CD4-positive, alpha-beta T cell treated with Interleukin-4 for 4 hours (primary cell): ENCODE data around the gene HLF.
"Not testable (repeated sequence)": the region's sequence is repeated elsewhere in the genome, so short reads cannot be mapped to it uniquely, and the experiment has no call there.

Experiments used
- DNase-seq: peaks from one replicate; pipeline ENCODE4 v3.0.0-alpha.2; 2020

The HLF gene

GRCh38 chr17:55312852-55313251 is 48.1 kb downstream of the HLF start:
- no peak for DNase-seq

DNA sequence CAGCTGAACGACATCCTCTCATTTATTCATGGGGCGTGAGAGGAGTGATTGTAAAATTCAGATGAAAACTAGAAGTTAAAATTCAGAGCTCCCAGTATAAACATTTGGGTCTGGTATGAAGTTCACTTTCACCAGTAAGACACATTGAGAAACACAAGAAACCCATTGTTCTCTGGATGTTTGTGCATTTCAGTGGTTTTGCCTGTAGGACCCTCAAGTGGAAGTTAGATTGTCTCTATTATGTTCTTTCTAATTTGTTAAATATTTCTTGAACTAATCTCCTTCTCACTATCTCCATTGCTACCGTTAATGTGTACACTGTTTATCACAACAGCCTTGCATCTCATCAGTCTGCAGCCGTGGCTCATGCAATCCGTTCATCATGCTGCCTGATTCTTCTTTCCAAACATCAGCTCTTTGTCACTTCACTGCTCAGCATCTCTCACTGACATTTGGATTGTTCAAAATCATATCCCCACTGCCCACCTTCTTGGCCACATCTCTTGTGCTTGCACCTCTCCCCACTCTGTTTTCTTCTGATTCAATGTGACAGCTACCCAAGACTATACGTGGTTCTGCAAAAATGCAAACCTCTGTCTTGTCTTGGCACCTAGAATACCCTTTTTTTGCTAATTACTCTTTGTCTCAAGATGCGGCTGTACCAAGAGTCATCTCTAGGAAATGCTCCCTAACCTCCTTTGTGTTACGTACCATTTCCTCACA is 49.5 kb downstream of the HLF start:
- no peak for DNase-seq

GRCh38 chr17:55314784-55315491 is 50.2 kb downstream of the HLF start:
- DNase-seq: no peak

DNA sequence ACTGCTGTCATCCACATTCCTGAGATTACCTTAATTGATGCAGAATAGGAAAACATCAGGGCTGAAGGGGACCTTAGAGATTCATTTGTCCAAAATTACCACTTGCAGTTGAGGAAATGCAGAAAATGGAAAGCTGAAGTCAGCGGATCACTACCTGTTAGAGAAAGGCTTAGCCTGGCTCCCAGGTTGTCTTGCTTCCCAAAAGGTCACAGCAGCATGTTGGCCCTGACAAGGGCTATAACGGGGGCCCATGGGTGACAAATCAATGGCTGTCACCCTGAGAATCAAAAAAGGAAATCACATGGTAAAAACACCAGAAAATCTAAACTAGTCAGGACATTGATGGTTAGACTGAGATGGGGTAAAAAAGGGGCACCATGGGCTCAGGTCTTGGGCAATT is 51.7 kb downstream of the HLF start:
- no peak for DNase-seq

DNA sequence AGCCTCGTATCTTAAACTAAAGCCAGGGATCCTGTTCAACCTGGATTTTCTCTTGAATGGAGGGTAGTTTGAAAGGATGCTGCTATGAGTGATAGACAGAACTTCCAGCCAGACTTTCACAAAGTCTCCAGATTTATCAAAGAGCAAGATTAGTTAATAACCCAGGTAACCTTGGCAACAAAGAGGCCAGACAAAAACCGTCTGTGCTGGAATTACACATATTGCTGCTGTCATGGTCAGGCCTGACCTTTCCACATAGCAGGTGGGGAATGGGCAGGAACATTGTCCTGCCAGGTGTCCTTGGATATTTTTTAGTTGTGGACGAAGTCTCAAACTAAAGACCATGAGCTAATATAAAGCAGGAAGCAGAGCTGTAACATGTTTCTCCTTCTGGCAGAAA is 52.5 kb downstream of the HLF start:
- DNase-seq: no peak

GRCh38 chr17:55318081-55318480 is 53.3 kb downstream of the HLF start:
- DNase-seq: no peak

- DNase-seq: no peak
Measured at GRCh38 chr17:55318715-55319487, 54.1 kb downstream of the HLF start.

DNA sequence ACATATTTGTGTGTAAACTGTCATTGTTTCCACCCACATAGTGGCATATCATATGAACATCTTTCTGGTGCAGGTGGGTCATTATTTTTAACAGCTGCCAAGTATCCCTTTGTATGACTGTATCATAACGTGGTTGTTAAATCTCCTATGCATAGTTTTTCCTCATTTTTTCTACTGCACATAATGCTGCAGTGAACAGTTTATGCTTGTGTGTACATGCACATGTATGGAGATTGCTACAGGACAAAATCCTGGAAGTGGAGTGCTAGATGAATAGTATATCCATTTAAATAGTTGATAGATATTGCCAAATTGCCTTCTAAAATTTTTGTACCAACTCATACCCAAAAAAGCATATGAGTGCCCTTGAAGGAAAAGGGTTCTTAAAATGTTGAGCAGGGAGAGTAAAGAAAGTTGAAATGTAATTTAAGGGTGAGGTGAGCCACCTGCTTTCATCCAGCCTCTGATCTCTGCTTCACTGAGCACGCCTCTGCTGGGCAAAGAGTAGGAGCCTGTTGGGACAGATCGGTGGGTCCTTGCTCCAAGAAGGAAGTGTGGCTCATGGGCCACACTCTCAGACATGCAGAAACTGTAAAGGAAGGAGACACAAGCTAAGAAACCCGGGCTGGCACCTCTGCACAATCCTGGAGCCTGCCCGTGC is 55.3 kb downstream of the HLF start:
- no peak for DNase-seq

- no peak for DNase-seq
Measured at GRCh38 chr17:55320594-55321426, 56.0 kb downstream of the HLF start.

GRCh38 chr17:55321427-55322060 is 56.8 kb downstream of the HLF start:
- DNase-seq: no peak

DNA sequence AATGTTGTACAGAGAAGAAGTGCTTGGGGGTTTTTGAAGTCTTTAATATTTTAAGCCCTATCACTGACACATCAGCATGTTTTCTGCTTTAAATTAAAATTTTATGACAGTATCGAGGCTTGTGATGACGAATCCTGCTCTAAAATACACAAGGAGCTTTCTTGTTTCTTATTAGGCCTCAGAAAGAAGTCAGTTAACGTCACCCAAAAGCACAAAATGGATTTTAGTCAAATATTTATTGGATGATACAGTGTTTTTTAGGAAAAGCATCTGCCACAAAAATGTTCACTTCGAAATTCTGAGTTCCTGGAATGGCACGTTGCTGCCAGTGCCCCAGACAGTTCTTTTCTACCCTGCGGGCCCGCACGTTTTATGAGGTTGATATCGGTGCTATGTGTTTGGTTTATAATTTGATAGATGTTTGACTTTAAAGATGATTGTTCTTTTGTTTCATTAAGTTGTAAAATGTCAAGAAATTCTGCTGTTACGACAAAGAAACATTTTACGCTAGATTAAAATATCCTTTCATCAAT is 57.8 kb downstream of the HLF start:
- no peak for DNase-seq

DNA sequence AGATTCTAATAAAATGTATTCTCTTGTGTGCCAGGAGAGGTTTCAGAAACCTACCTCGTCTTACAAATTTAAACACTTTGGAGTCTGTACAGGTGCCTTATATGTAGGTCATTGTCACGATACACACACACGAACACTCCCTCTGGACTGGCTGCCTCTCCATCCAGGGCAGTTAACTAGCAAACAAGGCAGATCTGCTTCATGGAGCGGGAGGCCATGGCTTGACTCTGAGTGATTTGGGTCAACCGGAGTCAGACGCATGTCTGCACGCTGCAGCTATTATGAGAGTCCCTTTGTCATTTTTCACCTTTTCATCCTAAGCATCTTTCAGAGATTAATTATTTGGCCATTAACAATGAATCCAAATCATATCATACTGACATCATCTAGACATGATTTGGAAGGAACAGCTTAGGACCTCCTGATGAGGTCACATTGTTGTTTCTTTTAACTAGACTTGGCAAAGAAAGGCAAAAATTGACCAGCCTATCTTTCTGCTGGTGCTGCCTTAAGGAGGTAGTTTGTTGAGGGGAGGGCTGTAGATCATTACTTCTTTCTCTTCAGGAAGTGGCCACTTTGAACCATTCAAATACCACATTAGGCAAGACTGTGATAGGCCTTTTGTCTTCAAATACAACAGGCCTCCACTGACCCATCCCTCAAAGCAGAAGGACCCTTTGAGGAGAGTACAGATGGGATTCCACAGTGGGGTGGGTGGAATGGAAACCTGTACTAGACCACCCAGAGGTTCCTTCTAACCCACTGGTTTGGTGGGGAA is 58.9 kb downstream of the HLF start:
- no peak for DNase-seq

DNA sequence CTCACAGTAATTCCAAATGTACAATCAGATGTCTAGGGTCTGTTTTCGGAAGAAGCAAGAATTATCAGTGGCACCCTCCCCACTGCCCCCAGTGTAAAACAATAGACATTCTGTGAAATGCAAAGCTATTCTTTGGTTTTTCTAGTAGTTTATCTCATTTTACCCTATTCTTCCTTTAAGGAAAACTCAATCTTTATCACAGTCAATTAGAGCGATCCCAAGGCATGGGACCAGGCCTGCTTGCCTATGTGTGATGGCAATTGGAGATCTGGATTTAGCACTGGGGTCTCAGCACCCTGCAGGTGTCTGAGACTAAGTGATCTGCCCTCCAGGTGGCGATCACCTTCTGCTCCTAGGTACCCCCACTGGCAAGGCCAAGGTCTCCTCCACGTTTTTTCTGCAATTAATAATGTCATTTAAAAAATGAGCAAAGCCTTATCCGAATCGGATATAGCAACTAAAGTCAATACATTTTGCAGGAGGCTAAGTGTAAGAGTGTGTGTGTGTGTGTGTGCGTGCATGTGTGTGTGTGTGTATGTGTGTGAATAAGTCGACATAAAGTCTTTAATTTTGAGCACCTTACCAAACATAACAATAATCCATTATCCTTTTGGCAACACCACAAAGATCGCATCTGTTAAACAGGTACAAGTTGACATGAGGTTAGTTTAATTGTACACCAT is 59.7 kb downstream of the HLF start:
- DNase-seq: peak; percentile 13

GRCh38 chr17:55325406-55325805 is 60.6 kb downstream of the HLF start:
- no peak for DNase-seq

- DNase-seq: no peak
Measured at GRCh38 chr17:55326030-55326429, 61.3 kb downstream of the HLF start.

DNA sequence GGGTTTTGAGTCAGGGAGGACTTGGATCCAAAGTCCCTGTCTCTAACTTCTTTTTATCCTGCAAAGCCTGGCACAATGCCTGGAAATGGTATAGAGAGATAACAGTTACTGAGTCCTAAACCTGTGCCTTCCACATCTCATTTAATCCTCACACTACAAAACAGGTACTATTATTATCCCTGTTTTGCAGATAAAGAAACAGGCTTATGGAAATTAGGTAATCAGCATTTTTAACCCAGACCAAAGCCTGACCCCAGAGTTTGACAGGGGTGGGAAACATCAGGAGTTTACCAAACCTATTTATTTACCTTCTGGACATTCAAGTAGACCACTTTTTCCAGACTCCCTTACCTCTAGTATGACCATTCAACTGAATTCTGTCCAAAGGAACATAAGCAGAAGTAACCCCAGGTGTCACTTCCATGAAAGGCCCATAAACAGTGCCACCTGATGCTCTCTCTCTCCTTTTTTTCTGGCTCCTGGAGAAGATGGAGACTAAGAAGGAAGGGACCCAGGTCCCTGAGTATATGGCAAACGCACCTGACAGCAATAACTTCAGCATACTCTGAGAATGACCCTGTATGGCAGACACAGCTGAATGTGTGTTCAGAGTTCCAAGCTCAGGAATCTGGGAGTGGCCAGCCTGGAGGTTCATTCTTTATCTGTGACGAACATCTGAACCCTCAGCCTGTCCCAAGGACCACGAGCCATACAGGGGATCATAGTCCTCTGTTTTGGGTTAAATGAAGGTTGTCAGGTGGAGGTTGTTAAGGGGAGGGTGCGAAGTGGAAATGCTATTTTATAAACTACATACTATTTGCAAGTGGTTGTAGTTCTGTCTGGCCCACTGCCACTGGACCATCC is 62.7 kb downstream of the HLF start:
- DNase-seq: no peak

- not testable (repeated sequence) for DNase-seq
Measured at GRCh38 chr17:55328514-55328913, 63.8 kb downstream of the HLF start.

GRCh38 chr17:55330344-55330933 is 65.7 kb downstream of the HLF start:
- no peak for DNase-seq
